GM21825 (cell line): ENCODE results near the gene MAD1L1.
"Not testable (repeated sequence)": the region's sequence is repeated elsewhere in the genome, so short reads cannot be mapped to it uniquely, and the experiment has no call there.

Experiments
- ATAC-seq: cut with Tn5 transposase; IDR thresholded peaks from one replicate; pipeline ENCODE4 v1.9.1; 2021; ENCODE audit warnings: mild to moderate bottlenecking, moderate library complexity; ENCODE audit not compliant: unreplicated experiment

MAD1L1 gene

GRCh38 chr7:2006921-2007381, 225.8 kb downstream of the MAD1L1 start:
- no peak for ATAC-seq

GRCh38 chr7:2006231-2006771, 226.4 kb downstream of the MAD1L1 start:
- ATAC-seq, result no peak

- no peak for ATAC-seq
These were observed 227.0 kb downstream of the MAD1L1 start for GRCh38 chr7:2005786-2006185.

DNA sequence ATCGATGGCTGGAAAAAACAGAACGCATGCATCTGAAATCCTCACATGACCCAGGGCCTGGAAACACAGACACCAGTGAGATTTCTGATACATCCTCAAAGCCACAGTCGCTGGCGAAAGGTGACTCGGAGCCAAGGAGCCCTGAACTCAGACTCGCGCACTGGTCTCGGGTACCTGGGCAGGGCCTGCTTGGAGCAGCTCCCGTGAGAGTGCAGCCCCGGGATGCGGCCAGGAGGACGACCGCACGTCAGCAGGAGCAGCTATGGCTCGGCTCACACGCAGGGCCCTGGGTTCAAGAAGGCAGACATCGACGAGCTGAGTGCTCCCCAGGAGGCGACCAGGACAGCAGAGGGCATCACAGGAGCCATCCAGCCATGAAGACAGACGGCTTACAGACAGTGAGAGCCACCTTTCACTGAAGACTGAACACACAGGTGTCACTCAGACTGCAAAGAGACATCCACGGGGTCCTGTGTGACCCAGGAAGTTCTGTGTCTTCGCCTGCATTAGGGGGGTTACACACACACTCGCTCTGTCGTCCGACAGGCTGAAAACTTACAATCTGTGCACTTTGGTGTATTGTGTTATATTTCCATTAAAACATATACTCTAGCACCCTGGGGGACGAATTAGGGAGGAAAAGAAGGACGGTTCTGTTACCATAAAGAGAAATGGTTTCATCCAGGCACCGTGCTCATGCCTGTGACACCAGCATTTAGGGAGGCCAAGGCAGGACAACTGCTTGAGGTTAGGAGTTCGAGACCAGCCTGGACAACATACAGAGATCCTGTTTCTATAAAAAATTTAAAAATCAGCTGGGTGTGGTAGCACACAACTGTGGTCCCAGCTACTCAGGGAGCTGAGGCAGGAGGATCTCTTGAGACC, 227.7 kb downstream of the MAD1L1 start:
- no peak for ATAC-seq

DNA sequence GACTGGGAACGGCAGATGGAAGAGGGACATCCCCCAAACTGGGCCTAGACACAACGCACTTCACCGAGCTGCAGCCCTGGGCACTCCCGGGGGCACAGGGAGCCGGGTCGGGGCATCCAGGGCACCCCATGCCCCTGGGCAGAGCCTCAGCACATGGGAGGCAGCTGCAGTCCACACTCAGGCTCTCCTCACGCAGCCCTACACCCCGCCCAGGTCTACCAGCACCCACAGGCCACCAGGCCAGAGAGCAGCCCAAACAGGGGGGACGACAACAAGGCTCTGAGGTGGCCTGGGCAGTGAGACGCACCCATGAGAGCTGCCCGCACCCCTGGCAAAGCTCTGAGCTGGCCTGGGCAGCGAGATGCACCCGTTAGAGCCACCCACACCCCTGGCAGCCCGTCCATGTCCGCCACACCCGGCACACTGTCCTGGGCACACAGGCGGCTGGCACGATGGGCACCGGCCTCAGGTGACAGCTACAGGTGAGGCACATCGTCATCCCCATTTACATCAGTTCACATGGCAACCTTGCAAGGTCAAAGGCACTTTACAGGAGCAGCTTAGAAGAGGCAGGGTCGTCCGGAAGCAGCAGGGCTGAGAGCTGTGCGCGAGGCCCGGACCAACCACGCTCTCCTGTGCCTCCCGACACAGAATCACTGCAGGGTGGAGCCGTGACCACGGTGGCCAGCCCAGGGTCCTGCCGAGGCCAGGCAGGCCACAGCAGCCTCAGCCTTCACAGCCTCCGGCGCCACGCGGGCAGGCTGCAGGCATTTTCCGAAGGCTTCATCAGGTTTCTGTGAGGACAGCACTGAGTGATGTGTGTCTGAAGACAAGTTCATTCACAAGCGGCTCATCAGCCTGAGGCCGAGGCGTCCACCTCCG, 228.6 kb downstream of the MAD1L1 start:
- ATAC-seq, result no peak

- ATAC-seq, result no peak
These were observed 229.3 kb downstream of the MAD1L1 start for GRCh38 chr7:2003451-2003930.

- no peak for ATAC-seq
These were observed 229.9 kb downstream of the MAD1L1 start for GRCh38 chr7:2002561-2003450.

DNA sequence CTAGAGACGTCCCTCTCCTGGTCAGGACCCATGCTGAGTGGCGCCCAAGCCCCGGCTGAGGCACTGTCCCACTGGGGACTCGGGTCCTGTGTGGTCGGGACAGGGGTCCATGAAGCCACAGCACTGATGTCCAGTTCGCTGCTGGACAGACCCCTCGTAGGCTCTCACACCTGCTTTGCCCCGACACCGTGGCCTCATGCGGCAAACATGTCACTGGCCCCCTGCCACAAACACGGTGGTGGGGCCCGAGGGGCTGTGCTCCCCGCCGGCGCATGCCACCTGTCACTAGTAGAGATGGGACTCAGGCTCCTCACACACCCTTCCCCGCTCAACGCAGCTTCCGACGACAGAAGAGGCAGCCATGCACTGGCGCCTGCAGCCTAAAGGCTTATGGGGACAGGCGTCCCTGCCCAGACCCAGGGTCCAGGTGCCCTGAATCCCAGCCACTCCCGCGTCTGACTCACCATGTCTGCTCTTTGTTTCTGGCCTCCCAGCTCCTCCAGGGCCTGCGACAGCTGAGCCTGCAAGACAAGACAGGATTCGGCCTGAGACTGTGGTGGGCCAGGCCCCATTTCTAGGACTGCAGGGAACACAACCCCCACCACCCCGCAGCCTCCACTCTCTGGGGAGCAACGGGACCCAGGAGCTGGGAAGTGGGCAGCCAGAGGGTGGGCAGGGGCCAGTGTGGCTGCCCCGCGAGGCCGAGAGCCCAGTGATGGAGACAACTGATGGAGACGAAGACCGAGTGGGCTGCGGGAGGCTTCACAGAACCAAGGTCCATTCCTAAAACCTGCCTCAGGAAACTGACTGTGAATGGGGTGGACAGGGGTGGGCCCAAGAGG, 230.9 kb downstream of the MAD1L1 start:
- no peak for ATAC-seq

- no peak for ATAC-seq
These were observed 231.9 kb downstream of the MAD1L1 start for GRCh38 chr7:2000746-2001321.

DNA sequence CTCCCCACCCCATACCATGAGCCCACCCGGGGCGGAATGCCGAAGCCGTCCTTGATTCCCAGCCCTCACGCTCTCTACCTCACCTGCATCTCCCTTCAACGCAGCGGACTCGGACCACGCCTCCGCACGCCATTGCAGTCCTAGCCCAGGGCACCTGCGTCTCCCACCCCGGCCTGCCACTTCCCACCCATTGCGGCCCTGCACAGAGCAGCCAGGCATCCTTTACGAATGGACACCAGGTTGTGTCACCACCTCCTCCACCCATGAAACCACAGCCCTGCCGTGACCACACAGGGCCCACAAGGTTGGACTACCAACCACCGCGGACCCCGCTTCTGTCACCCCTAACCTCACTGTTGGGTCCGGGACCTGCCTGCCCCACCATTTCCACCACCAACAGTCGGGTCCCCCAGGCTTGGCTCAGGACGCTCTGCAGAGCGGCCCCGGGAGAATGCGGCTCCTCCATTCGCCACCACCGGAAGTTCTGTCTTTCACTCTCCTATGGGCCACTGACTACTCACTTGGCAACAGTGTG, 232.5 kb downstream of the MAD1L1 start:
- ATAC-seq, result no peak

GRCh38 chr7:1999278-1999984, 233.3 kb downstream of the MAD1L1 start:
- no peak for ATAC-seq

- no peak for ATAC-seq
These were observed 234.6 kb downstream of the MAD1L1 start for GRCh38 chr7:1998146-1998545.

DNA sequence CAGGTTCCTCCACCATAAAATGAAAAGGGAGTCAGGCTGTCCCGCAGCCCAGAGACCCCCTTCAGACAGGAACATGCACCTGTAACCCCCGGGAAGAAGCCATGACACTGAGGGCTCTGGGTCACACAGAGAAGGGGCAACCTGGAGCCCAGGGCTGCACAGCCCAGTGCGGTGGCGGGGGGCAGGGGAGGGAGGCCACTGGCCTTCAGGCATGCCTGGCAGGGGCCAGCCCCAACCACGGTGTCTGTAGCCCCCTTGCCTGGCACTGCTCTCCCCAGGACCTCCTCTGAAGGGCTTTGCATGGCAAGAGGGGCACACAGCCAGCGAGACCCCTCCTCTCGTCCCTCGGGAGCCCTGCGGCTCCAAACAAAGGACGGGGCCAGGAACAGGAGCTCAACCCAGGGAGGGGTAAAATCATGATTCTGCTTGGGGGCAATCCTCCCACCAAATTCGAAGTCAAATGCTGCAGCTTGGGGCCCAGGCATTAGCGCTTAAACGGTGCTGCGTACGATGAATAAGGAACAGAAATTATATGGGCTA, 235.1 kb downstream of the MAD1L1 start:
- no peak for ATAC-seq

DNA sequence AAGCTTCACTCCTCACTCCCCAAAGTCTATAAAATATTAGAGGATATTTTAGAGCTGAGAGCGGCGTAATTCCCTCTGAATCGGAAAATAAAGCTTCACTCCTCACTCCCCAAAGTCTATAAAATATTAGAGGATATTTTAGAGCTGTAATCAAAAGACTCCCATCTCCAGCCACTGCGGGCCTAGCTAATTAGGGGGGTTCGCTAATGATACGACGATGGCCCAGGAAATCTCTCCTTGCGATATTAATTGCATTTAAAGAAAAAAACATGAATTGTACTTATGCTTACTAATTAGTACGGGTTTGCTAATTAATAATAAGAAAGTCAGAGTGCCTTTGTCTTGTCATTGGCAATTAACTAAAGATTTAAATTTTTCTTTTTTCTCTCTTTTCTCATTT, 235.9 kb downstream of the MAD1L1 start:
- no peak for ATAC-seq

GRCh38 chr7:1995911-1996420, 236.8 kb downstream of the MAD1L1 start:
- ATAC-seq, result not testable (repeated sequence)

DNA sequence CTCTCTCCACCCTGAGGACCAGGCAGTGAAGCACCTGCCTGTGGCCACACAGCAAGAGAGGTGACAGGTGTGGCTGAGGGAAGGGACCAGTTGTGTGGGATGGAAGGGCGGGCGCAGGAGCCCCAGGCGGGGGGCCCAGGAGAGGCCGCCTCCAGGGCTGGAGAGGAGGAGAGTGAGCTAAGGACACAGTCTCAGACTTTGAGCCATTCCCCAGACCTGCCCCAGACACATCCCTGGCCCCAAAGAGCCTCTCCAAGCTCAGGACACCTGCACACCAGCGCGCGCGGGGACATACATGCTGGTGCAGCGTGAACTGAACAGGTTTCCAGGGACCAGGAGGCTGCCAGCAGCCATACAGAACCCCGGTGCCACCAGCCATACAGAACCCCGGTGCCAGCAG, 237.3 kb downstream of the MAD1L1 start:
- no peak for ATAC-seq

GRCh38 chr7:1994931-1995330, 237.8 kb downstream of the MAD1L1 start:
- no peak for ATAC-seq
